Duodenal mucosa (tissue), 2 donors: ENCODE measurements around the gene CDK7.

Experiments used
- H3K27ac ChIP-seq: one replicate; pipeline ENCODE4 v1.7.0; 2013; ENCODE audit warnings: low read depth, low read length
- H3K27me3 ChIP-seq, 2 donors: one replicate each; pipeline ENCODE4 v1.7.0; 2013; ENCODE audit warnings: low read length in 2 of 2, control low read depth in 1 of 2; ENCODE audit not compliant: insufficient read depth in 2 of 2, control insufficient read depth in 1 of 2
- H3K36me3 ChIP-seq, 2 donors: one replicate each; pipeline ENCODE4 v1.7.0; 2013; ENCODE audit warnings: low read length in 2 of 2, control low read depth in 1 of 2; ENCODE audit not compliant: insufficient read depth in 2 of 2, control insufficient read depth in 1 of 2
- H3K4me1 ChIP-seq, 2 donors: one replicate each; pipeline ENCODE4 v1.7.0; 2013; ENCODE audit warnings: low read length in 2 of 2, control low read depth in 1 of 2; ENCODE audit not compliant: insufficient read depth in 2 of 2, control insufficient read depth in 1 of 2
- H3K4me3 ChIP-seq, 2 donors: one replicate each; pipeline ENCODE4 v1.7.0; 2013; ENCODE audit warnings: low read length in 2 of 2, low read depth in 1 of 2
- H3K9ac ChIP-seq, 2 donors: one replicate each; pipeline ENCODE4 v1.7.0; 2013; ENCODE audit warnings: low read length in 2 of 2, low read depth in 1 of 2
- H3K9me3 ChIP-seq, 2 donors: one replicate each; pipeline ENCODE4 v1.7.0; 2013; ENCODE audit warnings: low read length in 2 of 2, control low read depth in 1 of 2; ENCODE audit not compliant: control insufficient read depth in 1 of 2

The CDK7 gene

DNA sequence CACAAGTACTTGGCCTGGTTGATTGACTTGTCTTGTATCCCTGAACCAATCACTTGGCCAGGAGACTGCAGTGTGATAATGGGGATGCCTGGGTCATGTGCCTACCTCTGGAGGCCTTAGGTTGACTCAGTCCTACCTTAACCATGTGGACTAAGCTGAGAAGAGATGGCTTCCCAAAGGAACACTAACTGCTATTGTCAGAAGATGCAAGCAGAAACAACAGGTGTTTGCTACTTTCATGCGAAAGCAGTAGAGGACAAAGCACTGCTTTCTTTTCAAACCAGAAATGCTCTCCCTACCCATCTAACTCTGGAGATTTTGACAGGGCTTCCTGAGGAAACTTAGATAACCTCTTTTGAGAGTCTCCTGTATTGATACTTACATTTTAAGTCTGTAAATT is 22.9 kb downstream of the CDK7 start:
- no peak overlapping the region for H3K9ac ChIP-seq
- no peaks in the 10 kb centered on the region for H3K9me3 ChIP-seq
- H3K4me3 ChIP-seq: no peak overlapping the region
- no peaks in the 10 kb centered on the region for H3K4me1 ChIP-seq
- no peak overlapping the region for H3K27ac ChIP-seq
- H3K27me3 ChIP-seq: no peaks in the 10 kb centered on the region
- H3K36me3 ChIP-seq: peaks cover 4 to 47% of the 10 kb centered on the region in 2 donors

DNA sequence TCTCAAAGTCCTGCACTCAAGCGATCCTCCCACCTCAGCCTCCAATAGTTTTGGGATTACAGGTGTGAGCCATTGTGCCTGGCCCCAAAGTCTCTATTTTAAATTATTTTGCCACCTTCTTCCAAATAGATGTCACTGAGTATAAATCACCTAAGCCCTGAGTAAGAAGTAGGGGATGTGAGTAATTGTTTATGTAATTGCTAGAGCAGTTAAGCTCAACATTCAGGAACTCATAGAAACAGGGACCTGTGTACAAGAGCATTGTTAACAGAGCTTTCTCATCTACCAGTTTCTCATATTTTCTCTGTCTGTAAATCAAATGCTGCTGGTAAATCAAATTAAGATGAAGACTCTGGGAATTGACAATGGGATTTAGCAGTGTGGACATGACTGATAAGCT is 26.3 kb downstream of the CDK7 start:
- Histone ChIP-seq H3K4me3 (no peak overlapping the region), H3K36me3 (peaks cover 13 to 63% of the 10 kb centered on the region in 2 donors), H3K9me3 (no peaks in the 10 kb centered on the region), H3K4me1 (no peaks in the 10 kb centered on the region), H3K9ac (no peak overlapping the region), H3K27ac (no peak overlapping the region), H3K27me3 (no peaks in the 10 kb centered on the region)

DNA sequence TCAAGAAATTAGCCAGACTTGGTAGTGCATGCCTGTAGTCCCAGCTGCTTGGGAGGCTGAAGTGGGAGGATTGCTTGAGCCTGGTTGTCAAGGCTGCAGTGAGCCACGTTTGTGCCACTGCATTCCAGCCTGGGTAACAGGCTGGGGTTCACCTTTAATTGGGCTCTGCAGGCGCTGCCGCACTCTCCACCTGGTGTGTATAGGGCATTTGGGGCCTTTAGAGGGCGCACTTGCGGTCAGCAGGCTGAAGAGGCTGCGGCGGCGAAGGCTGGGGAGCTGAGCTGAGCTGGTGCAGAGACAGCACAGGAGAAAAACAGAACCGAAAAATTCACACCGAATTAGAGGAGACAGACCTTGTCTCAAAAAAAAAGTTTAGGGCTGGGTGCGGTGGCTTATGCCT is 31.2 kb downstream of the CDK7 start:
- no peaks in the 10 kb centered on the region for H3K27me3 ChIP-seq
- H3K4me1 ChIP-seq: no peaks in the 10 kb centered on the region
- H3K36me3 ChIP-seq: peaks cover 13 to 51% of the 10 kb centered on the region in 2 donors
- no peak overlapping the region for H3K9ac ChIP-seq
- no peak overlapping the region for H3K4me3 ChIP-seq
- H3K27ac ChIP-seq: no peak overlapping the region
- no peaks in the 10 kb centered on the region for H3K9me3 ChIP-seq

DNA sequence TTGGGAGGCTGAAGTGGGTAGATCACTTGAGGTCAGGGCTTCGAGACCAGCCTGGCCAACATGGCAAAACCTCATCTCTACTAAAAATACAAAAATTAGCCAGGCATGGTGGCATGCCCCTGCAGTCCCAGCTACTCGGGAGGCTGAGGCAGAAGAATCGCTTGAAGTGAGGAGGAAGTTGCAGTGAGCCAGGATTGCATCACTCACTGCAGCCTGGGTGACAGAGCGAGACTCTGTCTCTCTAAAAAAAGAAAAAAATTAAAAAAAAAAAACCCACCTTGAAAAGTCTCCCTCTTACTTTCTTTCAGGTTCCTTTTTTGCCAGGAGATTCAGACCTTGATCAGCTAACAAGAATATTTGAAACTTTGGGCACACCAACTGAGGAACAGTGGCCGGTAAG is 34.2 kb downstream of the CDK7 start:
- Histone ChIP-seq H3K27me3 (no peaks in the 10 kb centered on the region), H3K4me3 (no peak overlapping the region), H3K9me3 (no peaks in the 10 kb centered on the region), H3K36me3 (peaks cover 7 to 26% of the 10 kb centered on the region in 2 donors), H3K9ac (no peak overlapping the region), H3K27ac (no peak overlapping the region), H3K4me1 (no peaks in the 10 kb centered on the region)

DNA sequence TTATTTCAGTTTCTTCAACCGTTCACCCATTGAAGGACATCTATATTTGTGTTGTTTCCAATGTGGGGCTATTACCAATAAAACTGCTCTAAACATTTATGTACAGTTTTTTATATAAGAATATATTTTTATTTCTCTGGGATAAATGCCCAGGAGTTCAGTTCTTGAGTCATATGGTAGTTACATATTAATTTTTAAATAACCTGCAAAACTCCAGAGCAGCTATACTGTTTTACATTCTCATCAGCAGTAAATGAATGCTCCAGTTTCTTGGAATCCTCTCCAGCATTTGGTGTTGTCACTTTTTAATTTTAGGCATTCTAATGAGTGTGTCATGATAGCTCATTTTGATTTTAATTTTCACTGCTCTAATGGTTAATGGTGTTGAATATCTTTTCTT is 36.2 kb downstream of the CDK7 start:
- Histone ChIP-seq H3K9me3 (no peaks in the 10 kb centered on the region), H3K27ac (no peak overlapping the region), H3K9ac (no peak overlapping the region), H3K4me3 (no peak overlapping the region), H3K36me3 (peaks cover 7 to 31% of the 10 kb centered on the region in 2 donors), H3K4me1 (no peaks in the 10 kb centered on the region), H3K27me3 (no peaks in the 10 kb centered on the region)

DNA sequence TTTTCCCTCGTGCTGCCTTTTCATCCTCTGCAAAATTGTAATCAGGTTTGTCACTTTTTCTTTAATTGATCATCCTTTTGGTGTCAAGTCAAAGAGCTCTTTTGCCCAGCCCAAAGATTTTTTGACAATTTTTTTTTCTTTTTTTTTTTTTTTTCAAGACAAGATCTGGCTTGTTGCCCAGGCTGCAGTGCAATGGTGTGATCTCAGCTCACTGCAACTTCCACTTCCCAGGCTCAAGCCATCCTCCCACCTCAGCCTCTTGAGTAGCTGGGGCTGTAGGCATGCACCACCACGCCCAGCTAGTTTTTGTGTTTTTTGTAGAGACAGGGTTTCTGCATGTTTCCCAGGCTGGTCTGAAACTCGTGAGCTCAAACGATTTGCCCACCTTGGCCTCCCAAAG is 36.7 kb downstream of the CDK7 start:
- Histone ChIP-seq H3K4me1 (no peaks in the 10 kb centered on the region), H3K9me3 (no peaks in the 10 kb centered on the region), H3K27me3 (no peaks in the 10 kb centered on the region), H3K36me3 (peaks cover 7 to 35% of the 10 kb centered on the region in 2 donors), H3K4me3 (no peak overlapping the region), H3K9ac (no peak overlapping the region), H3K27ac (no peak overlapping the region)

DNA sequence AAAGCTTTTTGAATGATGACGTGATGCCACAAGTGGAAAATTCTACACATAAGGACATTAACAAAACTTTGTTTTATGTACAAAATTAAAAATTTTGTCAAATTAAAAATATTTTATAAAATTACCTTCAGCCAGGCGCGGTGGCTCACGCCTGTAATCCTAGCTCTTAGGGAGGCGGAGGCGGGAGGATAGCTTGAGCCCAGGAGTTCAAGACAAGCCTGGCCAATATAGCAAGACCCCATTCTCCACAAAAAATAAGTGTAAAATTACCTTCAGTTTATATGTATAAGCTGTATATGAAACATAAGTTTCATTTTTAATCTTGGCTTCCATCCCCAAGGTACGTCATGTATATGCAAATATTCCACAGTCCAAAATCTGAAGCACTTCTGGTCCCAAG is 40.9 kb downstream of the CDK7 start:
- Histone ChIP-seq H3K27ac (no peak overlapping the region), H3K36me3 (peaks cover 11 to 42% of the 10 kb centered on the region in 2 donors), H3K9ac (no peak overlapping the region), H3K27me3 (no peaks in the 10 kb centered on the region), H3K4me3 (no peak overlapping the region), H3K9me3 (no peaks in the 10 kb centered on the region), H3K4me1 (no peaks in the 10 kb centered on the region)

DNA sequence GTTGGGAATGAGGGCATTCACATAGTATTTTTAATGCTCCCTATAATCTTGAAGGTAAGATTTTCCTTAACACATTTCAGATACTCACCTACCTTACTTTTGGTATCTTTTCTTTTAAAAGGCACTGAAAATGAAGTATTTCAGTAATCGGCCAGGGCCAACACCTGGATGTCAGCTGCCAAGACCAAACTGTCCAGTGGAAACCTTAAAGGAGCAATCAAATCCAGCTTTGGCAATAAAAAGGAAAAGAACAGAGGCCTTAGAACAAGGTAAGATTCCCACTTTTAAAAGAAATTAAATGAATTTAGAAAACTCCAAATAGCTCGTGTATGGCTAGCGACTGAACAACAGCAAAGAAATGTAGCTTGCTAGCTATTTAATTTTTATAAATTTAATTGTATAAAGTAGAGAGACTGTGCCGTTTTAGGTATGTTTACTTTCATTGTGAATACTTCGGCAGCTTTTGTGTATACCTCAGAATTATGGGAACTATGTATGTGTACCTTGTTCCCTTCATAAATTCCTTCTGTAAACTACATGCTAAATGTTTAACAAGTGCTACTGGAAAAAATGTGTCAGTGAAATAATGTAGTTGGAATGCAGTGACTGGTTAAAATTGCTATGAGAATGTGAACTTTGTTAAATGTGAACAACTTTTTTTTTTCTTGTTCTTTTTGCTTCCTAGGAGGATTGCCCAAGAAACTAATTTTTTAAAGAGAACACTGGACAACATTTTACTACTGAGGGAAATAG is 41.9 kb downstream of the CDK7 start:
- Histone ChIP-seq H3K27ac (no peak overlapping the region), H3K27me3 (no peaks in the 10 kb centered on the region), H3K4me1 (no peaks in the 10 kb centered on the region), H3K36me3 (peaks cover 11 to 51% of the 10 kb centered on the region in 2 donors), H3K9ac (no peak overlapping the region), H3K4me3 (no peak overlapping the region), H3K9me3 (no peaks in the 10 kb centered on the region)

DNA sequence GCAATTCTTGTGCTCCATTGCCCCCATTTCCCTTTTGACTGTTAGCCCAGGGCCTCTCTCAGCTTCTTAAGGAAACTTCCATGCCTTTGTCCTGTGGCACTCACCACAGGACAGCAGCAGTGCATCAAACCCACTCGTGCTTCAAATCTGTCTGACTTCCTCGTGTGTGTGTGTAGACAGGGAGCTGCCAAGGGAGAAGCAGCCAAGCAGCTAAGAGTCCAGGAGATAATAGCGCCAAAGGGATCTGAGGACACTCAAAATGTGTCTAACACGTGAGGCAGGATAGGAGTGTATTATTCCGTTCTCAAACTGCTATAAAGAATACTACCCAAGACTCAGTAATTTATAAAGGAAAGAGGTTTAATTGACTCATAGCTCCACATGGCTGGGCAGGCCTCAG is 44.8 kb downstream of the CDK7 start:
- Histone ChIP-seq H3K4me3 (no peak overlapping the region), H3K27me3 (no peaks in the 10 kb centered on the region), H3K36me3 (peaks cover 7 to 49% of the 10 kb centered on the region in 2 donors), H3K4me1 (no peaks in the 10 kb centered on the region), H3K27ac (no peak overlapping the region), H3K9me3 (no peaks in the 10 kb centered on the region), H3K9ac (no peak overlapping the region)

DNA sequence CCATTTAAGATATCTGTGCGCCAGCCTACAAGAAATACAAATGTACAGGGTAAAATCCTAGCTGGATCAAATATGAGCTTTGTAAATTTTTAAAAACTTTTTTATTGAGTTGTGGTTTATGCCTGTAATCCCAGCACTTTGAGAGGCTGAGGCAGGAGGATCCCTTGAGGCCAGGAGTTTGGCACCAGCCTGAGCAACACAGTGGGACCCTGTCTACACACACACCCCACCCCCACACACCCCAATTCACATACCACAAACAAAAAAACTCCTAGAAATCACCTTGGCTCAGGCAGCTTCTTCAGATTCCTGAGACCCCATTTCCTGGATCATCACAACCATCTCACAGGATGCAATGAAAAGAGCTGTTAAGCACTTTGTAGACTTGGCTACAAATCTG is 46.4 kb downstream of the CDK7 start:
- H3K36me3 ChIP-seq: peaks cover 8 to 50% of the 10 kb centered on the region in 2 donors
- H3K4me3 ChIP-seq: no peak overlapping the region

More for the DNA sequence above, 46.4 kb downstream of the CDK7 start:
- Histone ChIP-seq H3K4me1 (no peaks in the 10 kb centered on the region), H3K27me3 (no peaks in the 10 kb centered on the region), H3K9me3 (no peaks in the 10 kb centered on the region), H3K27ac (no peak overlapping the region), H3K9ac (no peak overlapping the region)
